AG04449 (cell line): ENCODE results near the gene ZNF662.

Source experiments
- CTCF ChIA-PET: fragments of 350-600 bp; formaldehyde crosslinking; extraction: SDS; loops from one replicate; lab custom pipeline; 2021; ENCODE audit warnings: antibody characterized with exemption; lab: Yijun Ruan, JAX
- POLR2A ChIA-PET: fragments of 400-600, 350-600 bp; formaldehyde crosslinking; extraction: SDS; loops from one replicate; lab custom pipeline; 2020; ENCODE audit warnings: antibody characterized with exemption, inconsistent platforms; lab: Yijun Ruan, JAX
- DNase-seq: peaks from one replicate; pipeline ENCODE4 v3.0.0-alpha.2; 2010; ENCODE audit warnings: low read depth, low spot score
- H3K4me3 ChIP-seq: 2 replicates; pipeline ENCODE4 v1.5.1; 2011; ENCODE audit warnings: low read depth, mild to moderate bottlenecking, control low read depth, low read length
- TF ChIP-seq, protein P1 (sequence below): IDR thresholded peaks from one replicate; pipeline ENCODE4 v1.5.1; 2011; ENCODE audit warnings: mild to moderate bottlenecking, moderate library complexity, low read length, control low read depth, inconsistent platforms; ENCODE audit not compliant: insufficient read depth; ENCODE audit errors: missing control alignments

Gene ZNF662

GRCh38 chr3:42871592-42872196, 34.2 kb upstream of the ZNF662 start:
- no peak for DNase-seq
- TF ChIP-seq, protein P1, sequence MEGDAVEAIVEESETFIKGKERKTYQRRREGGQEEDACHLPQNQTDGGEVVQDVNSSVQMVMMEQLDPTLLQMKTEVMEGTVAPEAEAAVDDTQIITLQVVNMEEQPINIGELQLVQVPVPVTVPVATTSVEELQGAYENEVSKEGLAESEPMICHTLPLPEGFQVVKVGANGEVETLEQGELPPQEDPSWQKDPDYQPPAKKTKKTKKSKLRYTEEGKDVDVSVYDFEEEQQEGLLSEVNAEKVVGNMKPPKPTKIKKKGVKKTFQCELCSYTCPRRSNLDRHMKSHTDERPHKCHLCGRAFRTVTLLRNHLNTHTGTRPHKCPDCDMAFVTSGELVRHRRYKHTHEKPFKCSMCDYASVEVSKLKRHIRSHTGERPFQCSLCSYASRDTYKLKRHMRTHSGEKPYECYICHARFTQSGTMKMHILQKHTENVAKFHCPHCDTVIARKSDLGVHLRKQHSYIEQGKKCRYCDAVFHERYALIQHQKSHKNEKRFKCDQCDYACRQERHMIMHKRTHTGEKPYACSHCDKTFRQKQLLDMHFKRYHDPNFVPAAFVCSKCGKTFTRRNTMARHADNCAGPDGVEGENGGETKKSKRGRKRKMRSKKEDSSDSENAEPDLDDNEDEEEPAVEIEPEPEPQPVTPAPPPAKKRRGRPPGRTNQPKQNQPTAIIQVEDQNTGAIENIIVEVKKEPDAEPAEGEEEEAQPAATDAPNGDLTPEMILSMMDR, result no peak
- POLR2A ChIA-PET, result no interaction called here
- no peak overlapping the region for H3K4me3 ChIP-seq
- CTCF ChIA-PET, result no interaction called here

GRCh38 chr3:42872718-42873117, 33.2 kb upstream of the ZNF662 start:
- CTCF ChIA-PET, result interaction anchor here (1.1 kb wide), 1 partner anchor 9 kb away, joined by 4 read pairs; no protein-coding TSS in a partner anchor
- no peak for DNase-seq
- TF ChIP-seq, protein P1, result no peak
- POLR2A ChIA-PET, result no interaction called here
- no peak overlapping the region for H3K4me3 ChIP-seq

DNA sequence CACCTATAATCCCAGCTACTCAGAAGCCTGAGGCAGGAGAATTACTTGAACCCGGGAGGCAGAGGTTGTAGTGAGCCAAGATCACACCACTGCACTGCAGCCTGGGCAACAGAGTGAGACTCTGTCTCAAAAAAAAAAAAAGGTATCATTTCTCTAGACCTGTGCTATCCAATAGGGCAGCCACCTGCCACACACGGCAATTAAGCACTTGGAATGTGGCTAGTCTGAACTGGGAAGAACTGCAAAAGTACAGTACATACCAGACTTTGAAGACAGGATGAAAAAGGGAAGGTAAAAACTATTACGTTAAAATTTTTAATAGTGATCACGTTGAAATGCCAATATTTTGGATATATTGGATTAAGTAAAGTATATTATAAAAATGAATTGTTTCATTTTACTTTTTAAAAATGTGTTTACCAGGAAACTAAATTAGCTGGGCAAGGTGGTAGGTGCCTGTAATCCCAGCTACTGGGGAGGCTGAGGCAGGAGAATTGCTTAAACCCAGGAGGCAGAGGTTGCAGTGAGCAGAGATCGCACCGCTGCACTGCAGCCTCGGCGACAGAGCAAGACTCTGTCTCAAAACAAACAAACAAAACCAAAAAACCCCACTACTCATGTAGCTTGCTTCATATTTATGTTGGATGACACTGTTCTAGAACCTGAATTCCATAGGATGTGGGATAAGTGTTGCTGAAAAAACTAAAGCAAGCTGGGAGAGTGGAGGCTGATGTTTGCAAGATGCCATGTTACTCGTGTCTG, 32.5 kb upstream of the ZNF662 start:
- TF ChIP-seq, protein P1, result no peak
- DNase-seq, result no peak
- no peak overlapping the region for H3K4me3 ChIP-seq
- ChIA-PET POLR2A (no interaction called here), CTCF (interaction anchor here (0.7 to 1.1 kb wide), 2 partner anchors 8 to 34 kb away, joined by 3 to 4 read pairs; no protein-coding TSS in a partner anchor)

DNA sequence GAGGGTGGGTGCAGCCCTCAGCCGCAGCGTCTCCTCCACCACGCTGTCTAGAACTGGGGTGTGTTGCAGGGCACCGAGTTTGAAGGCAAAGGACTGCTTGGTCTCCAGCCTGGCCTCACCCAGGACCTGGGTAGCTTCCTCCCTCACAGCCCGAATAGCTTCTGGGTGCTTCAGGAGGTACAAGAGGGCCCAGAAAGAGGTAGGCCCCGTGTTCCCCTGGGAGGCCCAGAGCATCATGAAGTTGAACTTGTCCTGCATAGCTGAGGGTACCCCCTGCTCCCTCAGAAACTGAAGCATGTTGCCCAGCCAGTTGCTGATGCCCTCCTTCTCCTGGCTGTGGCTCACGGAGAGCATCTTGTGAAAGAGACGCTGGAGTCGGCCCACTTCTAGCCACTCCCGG, 31.2 kb upstream of the ZNF662 start:
- TF ChIP-seq, protein P1, result no peak
- no peak overlapping the region for H3K4me3 ChIP-seq
- POLR2A ChIA-PET, result no interaction called here
- CTCF ChIA-PET, result no interaction called here
- no peak for DNase-seq

DNA sequence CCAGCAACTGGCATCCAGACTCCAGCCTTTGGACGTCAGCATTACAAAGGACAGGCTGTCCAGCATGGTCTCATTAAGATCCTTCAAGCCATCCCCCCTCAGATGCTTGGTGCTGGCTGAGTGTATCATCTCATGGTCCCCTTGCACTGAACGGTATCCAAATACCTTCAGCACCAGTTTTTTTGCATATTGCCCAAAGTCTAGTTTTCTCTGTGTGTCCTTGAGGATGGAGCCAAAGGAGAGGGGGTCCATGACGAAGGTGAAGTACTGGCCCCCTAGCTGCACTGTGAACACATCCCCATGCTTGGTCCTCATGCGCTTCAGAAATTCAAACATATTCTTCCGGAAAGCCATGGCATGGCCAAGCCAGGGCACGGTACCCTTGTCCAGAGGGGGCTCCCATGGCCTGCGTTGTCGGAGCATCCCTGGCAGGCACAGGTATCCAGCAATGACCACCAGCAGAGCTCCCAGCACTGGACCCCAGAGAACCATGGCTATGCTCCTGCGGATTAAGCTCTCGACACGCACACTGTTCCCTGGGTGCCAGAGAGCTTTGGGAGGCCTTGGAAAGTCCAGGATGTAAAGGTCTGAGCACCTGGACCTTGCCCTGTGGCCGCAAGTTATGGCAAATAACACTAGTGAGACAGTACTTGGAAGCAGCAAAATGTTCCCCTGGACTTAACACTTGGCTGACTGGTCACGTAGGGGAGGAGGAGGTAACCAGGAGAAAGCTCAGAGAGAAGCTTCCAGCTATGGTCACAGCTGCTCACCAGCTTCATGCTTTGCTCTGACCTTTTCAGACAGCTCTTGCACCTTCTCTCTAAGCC, 30.4 kb upstream of the ZNF662 start, which contains the start of gene CYP8B1:
CYP8B1 (minus strand) TSS at position 555 of the 827 bp plus-strand sequence; CDS start at position 492, 63 bp downstream.
- ChIA-PET POLR2A (no interaction called here), CTCF (interaction anchor here (0.8 kb wide), 1 partner anchor 60 kb away, joined by 3 read pairs; no protein-coding TSS in a partner anchor)
- no peak for DNase-seq
- no peak within 1 kb of the TSS for H3K4me3 ChIP-seq
- TF ChIP-seq, protein P1, result no peak

GRCh38 chr3:42876401-42876800, 29.5 kb upstream of the ZNF662 start:
- H3K4me3 ChIP-seq, result no peak overlapping the region
- TF ChIP-seq, protein P1, result no peak
- POLR2A ChIA-PET, result no interaction called here
- DNase-seq, result no peak
- CTCF ChIA-PET, result interaction anchor here (0.8 kb wide), 1 partner anchor 59 kb away, joined by 3 read pairs; no protein-coding TSS in a partner anchor
